ENCODE data around the gene KATNAL1.
"Not testable (repeated sequence)": the region's sequence is repeated elsewhere in the genome, so short reads cannot be mapped to it uniquely, and the experiment has no call there.

Gene KATNAL1

DNA sequence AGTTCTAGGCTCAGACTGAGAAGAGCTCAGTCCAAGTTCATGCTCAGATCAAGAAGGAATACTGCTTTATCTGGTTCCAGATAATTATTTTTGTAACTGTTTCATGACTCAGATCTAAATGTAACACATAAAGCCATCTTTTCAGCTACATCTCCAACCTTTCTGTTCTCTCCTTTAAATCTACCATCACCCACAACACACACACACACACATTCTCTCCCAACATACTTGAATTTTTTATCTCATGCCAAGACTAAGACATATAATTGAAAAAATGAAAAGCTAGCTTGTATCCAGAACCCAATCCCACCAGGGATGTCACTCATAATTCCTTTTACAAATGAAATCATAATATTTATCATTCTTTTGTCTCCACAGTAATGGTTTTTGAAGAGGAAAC, 7.6 kb downstream of the KATNAL1 start:
- TF ChIP-seq, protein P1, sequence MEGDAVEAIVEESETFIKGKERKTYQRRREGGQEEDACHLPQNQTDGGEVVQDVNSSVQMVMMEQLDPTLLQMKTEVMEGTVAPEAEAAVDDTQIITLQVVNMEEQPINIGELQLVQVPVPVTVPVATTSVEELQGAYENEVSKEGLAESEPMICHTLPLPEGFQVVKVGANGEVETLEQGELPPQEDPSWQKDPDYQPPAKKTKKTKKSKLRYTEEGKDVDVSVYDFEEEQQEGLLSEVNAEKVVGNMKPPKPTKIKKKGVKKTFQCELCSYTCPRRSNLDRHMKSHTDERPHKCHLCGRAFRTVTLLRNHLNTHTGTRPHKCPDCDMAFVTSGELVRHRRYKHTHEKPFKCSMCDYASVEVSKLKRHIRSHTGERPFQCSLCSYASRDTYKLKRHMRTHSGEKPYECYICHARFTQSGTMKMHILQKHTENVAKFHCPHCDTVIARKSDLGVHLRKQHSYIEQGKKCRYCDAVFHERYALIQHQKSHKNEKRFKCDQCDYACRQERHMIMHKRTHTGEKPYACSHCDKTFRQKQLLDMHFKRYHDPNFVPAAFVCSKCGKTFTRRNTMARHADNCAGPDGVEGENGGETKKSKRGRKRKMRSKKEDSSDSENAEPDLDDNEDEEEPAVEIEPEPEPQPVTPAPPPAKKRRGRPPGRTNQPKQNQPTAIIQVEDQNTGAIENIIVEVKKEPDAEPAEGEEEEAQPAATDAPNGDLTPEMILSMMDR (IDR thresholded peaks at IDR 0.05; ENCODE audit: low read depth, low read length) = no peak
- DNase-seq (ENCODE audit: extremely low read depth, low read depth) = no peak

DNA sequence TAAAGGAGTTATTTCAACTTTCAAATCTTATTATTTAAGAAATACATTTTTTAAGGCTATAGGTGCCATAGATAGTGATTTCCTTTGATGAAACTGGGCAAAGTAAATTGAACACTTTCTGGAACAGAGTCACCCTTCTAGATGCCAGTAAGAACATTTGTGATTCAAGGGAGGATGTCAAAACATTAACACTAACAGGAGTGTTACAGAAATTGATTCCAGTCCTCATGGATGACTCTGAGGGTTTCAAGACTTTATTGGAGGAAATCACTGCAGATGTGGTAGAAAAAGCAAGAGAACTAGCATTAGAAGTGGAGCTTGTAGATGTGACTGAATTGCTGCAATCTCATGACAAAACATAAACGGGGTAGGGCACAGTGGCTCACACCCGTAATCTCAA, 12.2 kb downstream of the KATNAL1 start:
- TF ChIP-seq, protein P1 (IDR thresholded peaks at IDR 0.05; ENCODE audit: low read depth, low read length) = no peak
- DNase-seq (ENCODE audit: extremely low read depth, low read depth) = no peak

DNA sequence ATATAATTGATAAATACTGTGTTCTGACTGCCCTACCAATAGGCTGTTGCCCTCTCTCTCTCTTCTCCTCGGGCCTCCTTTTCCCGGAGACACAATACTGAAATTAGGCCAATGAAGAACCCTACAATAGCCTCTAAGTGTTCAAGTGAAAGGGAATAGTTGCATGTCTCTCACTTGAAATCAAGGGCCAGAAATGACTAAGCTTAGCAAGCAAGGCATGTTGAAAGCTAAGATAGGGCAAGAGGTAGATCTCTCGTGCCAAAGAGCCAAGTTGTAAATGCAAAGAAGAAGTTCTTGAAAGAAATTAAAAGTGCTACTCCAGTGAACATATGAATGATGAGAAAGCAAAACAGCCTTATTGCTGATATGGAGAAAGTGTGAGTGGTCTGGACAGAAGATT, 13.3 kb downstream of the KATNAL1 start:
- no peak for DNase-seq (ENCODE audit: extremely low read depth, low read depth)
- TF ChIP-seq, protein P1 (IDR thresholded peaks at IDR 0.05; ENCODE audit: low read depth, low read length) = no peak

DNA sequence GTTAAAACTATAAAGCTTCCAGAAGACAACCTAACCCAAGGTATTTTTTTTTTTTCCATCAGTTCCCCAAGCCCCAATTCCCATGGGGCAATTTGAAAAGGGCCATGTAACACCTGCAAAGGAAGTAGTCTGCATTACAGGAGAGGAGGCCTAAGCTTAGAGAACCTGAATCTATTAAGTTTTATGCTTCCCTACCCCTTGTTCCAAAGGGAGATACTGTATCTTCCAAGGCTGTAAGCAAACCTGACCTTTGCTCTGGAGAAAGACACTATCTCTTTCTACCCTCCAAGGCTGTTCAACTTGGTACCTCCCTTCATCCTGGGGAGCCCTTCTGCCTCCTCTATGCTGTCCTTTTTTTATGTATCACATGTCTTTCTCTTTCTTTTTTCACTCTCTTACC, 15.0 kb downstream of the KATNAL1 start:
- TF ChIP-seq, protein P1 (IDR thresholded peaks at IDR 0.05; ENCODE audit: low read depth, low read length) = no peak
- no peak for DNase-seq (ENCODE audit: extremely low read depth, low read depth)

DNA sequence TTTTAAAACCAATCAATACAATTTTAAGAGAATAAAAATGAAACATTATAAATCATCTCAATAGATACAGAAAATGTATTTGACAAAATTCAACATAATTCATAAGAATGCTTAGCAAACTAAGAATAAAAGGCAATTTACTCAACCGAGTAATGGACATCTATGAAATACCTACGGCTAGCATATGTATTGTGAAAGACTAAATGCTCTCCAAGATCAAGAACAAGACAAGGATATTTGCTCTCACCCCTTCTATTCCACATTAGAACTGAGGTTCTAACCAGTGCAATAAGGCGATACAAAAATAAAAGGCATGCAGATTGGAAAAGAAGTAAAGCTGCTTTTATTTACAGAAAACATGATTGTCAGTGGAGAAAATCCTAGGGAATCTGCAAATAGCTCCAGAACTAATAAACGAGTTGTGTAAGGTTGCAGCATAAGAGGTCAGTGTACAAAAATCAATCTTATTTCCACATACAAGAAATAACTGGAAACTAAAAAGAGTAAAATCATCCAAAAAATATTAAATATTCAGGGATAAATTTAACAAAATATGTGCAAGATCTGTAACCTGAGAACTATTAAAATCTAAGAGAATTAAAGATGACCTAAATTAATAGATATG, 16.4 kb downstream of the KATNAL1 start:
- TF ChIP-seq, protein P1 (IDR thresholded peaks at IDR 0.05; ENCODE audit: low read depth, low read length) = no peak
- no peak for DNase-seq (ENCODE audit: extremely low read depth, low read depth)

DNA sequence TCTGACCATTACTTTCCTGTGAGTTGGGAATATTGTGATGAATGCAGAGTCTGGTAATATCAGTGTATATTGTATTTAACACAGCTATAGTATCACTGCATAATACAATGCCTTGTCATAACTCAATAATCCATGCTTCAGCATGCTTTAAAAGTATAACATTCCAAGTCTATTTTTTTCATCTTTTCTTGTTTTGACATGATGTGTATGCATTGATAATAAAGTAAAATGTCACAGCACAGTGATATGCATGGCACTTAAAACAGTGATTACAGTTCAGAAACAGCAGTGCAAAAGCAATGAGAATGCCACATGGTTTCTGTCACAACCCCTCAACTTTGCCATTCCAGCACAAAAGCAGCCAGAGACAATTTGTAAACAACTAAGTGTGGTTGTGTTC, 17.8 kb downstream of the KATNAL1 start:
- TF ChIP-seq, protein P1 (IDR thresholded peaks at IDR 0.05; ENCODE audit: low read depth, low read length) = no peak
- no peak for DNase-seq (ENCODE audit: extremely low read depth, low read depth)

DNA sequence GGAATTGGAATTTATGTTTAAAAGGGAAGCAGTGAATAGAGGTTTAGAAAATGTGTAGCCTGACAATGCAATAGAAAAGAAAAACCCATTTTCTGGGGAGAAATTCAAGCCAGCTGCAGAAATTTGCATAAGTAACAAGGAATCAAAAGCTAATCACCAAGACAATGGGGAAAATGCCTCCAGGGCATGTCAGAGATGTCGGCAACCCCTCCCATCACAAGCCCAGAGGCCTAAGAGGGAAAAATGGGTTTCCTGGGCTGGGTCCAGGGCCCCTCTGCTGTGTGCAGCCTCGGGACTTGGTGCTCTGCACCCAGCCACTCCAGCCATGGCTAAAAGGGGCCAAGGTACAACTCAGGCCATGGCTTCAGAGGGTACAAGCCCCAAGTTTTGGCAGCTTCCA, 21.3 kb downstream of the KATNAL1 start:
- not testable (repeated sequence) for DNase-seq (ENCODE audit: extremely low read depth, low read depth)

DNA sequence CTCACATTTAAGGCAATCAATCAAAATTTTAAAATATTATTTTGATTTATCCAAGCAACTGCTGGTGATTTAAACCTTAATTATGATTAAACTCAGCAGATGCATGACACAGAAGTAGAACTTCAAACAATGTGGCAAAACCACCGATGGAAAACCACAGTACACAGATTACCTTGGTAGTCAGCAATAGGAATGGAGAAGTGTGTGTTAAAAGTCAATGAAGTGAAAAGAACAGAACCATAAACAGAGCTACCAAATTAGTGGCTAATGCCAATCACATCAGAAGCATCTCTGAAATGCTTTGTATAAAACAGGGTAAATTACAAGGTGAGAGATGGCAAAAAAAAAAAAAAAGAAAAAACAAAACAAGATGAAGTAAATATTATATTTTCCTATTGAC, 31.2 kb downstream of the KATNAL1 start:
- TF ChIP-seq, protein P1 (IDR thresholded peaks at IDR 0.05; ENCODE audit: low read depth, low read length) = no peak
- no peak for DNase-seq (ENCODE audit: extremely low read depth, low read depth)
